Vagina (tissue), 2 donors: Measurements from ENCODE around the gene DGKB. TPM values are rescaled to one million over a fixed set of nuclear protein-coding genes. Genes with fewer than 3 reads are reported as not detected.

Experiments
- DNase-seq, 2 donors: peaks; one replicate each; pipeline ENCODE4 v3.0.0-alpha.2; 2017; ENCODE audit errors: extremely low spot score in 2 of 2
- H3K27ac ChIP-seq: fragments of 200-600 bp; sonication (generic); one replicate; pipeline ENCODE4 v1.5.1; 2019
- H3K27me3 ChIP-seq: fragments of 200-600 bp; sonication (generic); one replicate; pipeline ENCODE4 v1.5.1; 2019
- H3K36me3 ChIP-seq, 2 donors: fragments of 200-600 bp; sonication (generic); one replicate each; pipeline ENCODE4 v1.5.1; 2017 to 2019
- H3K4me1 ChIP-seq: fragments of 200-600 bp; sonication (generic); one replicate; pipeline ENCODE4 v1.5.1; 2019
- H3K4me3 ChIP-seq, 2 donors: fragments of 200-600 bp; sonication (generic); 1 replicate in 1 of 2; 2 replicates in 1 of 2; pipeline ENCODE4 v1.5.1; 2016 to 2019
- H3K9me3 ChIP-seq: fragments of 200-600 bp; sonication (generic); one replicate; pipeline ENCODE4 v1.5.1; 2019
- CTCF ChIP-seq, 3 experiments: fragments of 450-650 bp in 2 of 3; fragments of 200-600 bp in 1 of 3; sonication (generic) in 1 of 3; IDR thresholded peaks; one replicate each; pipeline ENCODE4 v1.5.1; 2017 to 2019; ENCODE audit warnings: antibody characterized with exemption in 3 of 3, mild to moderate bottlenecking in 2 of 3, moderate library complexity in 2 of 3
- POLR2A ChIP-seq, 2 donors: fragments of 450-650 bp; IDR thresholded peaks; one replicate each; pipeline ENCODE4 v1.6.1; 2017; ENCODE audit warnings: antibody characterized with exemption in 2 of 2, mild to moderate bottlenecking in 2 of 2, moderate library complexity in 2 of 2
- POLR2AphosphoS5 ChIP-seq, 2 donors: sonication (generic); formaldehyde crosslinking; IDR thresholded peaks; one replicate each; pipeline ENCODE4 v1.9.0; 2017; ENCODE audit warnings: antibody characterized with exemption in 2 of 2, mild to moderate bottlenecking in 2 of 2, low read depth in 1 of 2; ENCODE audit not compliant: insufficient read depth in 1 of 2
- intact Hi-C: fragments of 100-400 bp; cut with DNase I; formaldehyde crosslinking; loops from one replicate; pipeline ENCODE4 v1.15.1; 2023
- total RNA-seq: library from RNA; depleted of rRNA; stranded (reverse); fragments of >200 nt; gene quantifications from one replicate; pipeline ENCODE4 v1.2.3, GENCODE V29; 2016

Gene DGKB
- total RNA-seq, 1 donor from 2014 or later = 2.2 TPM

GRCh38 chr7:14773729-14774271, 128.8 kb downstream of the DGKB start:
- Histone ChIP-seq H3K4me1 (no peaks in the 10 kb centered on the region), H3K36me3 (no peaks in the 10 kb centered on the region), H3K9me3 (no peaks in the 10 kb centered on the region), H3K27me3 (no peaks in the 10 kb centered on the region), H3K27ac (no peak overlapping the region), H3K4me3 (no peak overlapping the region)
- no peak for DNase-seq
- TF ChIP-seq POLR2A (IDR thresholded peaks at IDR 0.05) = no peak
- no peak for TF ChIP-seq CTCF (IDR thresholded peaks at IDR 0.05)
- TF ChIP-seq POLR2AphosphoS5 (IDR thresholded peaks at IDR 0.05; ENCODE audit: insufficient read depth in 1 of 2, low read depth in 1 of 2) = no peak
- intact Hi-C loops = no loop called here

- no peak for DNase-seq
- intact Hi-C loops = no loop called here
- Histone ChIP-seq H3K27ac (no peak overlapping the region), H3K27me3 (no peaks in the 10 kb centered on the region), H3K4me1 (no peaks in the 10 kb centered on the region), H3K36me3 (no peaks in the 10 kb centered on the region), H3K9me3 (no peaks in the 10 kb centered on the region), H3K4me3 (no peak overlapping the region)
- TF ChIP-seq CTCF (IDR thresholded peaks at IDR 0.05) (no peak), POLR2AphosphoS5 (IDR thresholded peaks at IDR 0.05; ENCODE audit: insufficient read depth in 1 of 2, low read depth in 1 of 2) (no peak), POLR2A (IDR thresholded peaks at IDR 0.05) (no peak)
These were observed 131.9 kb downstream of the DGKB start for GRCh38 chr7:14770614-14771013.

GRCh38 chr7:14769261-14769660, 133.3 kb downstream of the DGKB start:
- Histone ChIP-seq H3K4me3 (no peak overlapping the region), H3K9me3 (no peaks in the 10 kb centered on the region), H3K4me1 (no peaks in the 10 kb centered on the region), H3K27me3 (no peaks in the 10 kb centered on the region), H3K36me3 (no peaks in the 10 kb centered on the region), H3K27ac (no peak overlapping the region)
- TF ChIP-seq POLR2AphosphoS5 (IDR thresholded peaks at IDR 0.05; ENCODE audit: insufficient read depth in 1 of 2, low read depth in 1 of 2) (no peak), POLR2A (IDR thresholded peaks at IDR 0.05) (no peak), CTCF (IDR thresholded peaks at IDR 0.05) (no peak)
- DNase-seq = no peak
- intact Hi-C loops = no loop called here

- intact Hi-C loops = no loop called here
- Histone ChIP-seq H3K27ac (no peak overlapping the region), H3K36me3 (no peaks in the 10 kb centered on the region), H3K4me1 (no peaks in the 10 kb centered on the region), H3K27me3 (no peaks in the 10 kb centered on the region), H3K4me3 (no peak overlapping the region), H3K9me3 (no peaks in the 10 kb centered on the region)
- TF ChIP-seq POLR2AphosphoS5 (IDR thresholded peaks at IDR 0.05; ENCODE audit: insufficient read depth in 1 of 2, low read depth in 1 of 2) = no peak
- TF ChIP-seq CTCF (IDR thresholded peaks at IDR 0.05) = no peak
- TF ChIP-seq POLR2A (IDR thresholded peaks at IDR 0.05) = no peak
- no peak for DNase-seq
These were observed 134.7 kb downstream of the DGKB start for GRCh38 chr7:14767716-14768425.

- H3K27ac ChIP-seq = no peak overlapping the region
- no peaks in the 10 kb centered on the region for H3K4me1 ChIP-seq
- TF ChIP-seq POLR2AphosphoS5 (IDR thresholded peaks at IDR 0.05; ENCODE audit: insufficient read depth in 1 of 2, low read depth in 1 of 2) (no peak), CTCF (IDR thresholded peaks at IDR 0.05) (no peak), POLR2A (IDR thresholded peaks at IDR 0.05) (no peak)
- no peaks in the 10 kb centered on the region for H3K36me3 ChIP-seq
- no peaks in the 10 kb centered on the region for H3K9me3 ChIP-seq
- intact Hi-C loops = no loop called here
- H3K4me3 ChIP-seq = no peak overlapping the region
- H3K27me3 ChIP-seq = no peaks in the 10 kb centered on the region
- DNase-seq = no peak
These were observed 135.8 kb downstream of the DGKB start for GRCh38 chr7:14766747-14767146.
